Germinal center (tissue), 1 donor: ENCODE measurements around the gene HGS.
"Not testable (repeated sequence)": the region's sequence is repeated elsewhere in the genome, so short reads cannot be mapped to it uniquely, and the experiment has no call there.

Source experiments
- DNase-seq: peaks from one replicate; pipeline ENCODE4 v3.0.0; 2012; ENCODE audit warnings: mixed read lengths, low spot score

Gene HGS

GRCh38 chr17:81717049-81717765 lies 33.4 kb downstream of the HGS start:
- DNase-seq, result no peak

- DNase-seq, result no peak
Measured at GRCh38 chr17:81717766-81718089, 33.9 kb downstream of the HGS start.

GRCh38 chr17:81719410-81720266 lies 35.8 kb downstream of the HGS start:
- no peak for DNase-seq

- no peak for DNase-seq
Measured at GRCh38 chr17:81720267-81721071, 36.7 kb downstream of the HGS start.

- DNase-seq, result no peak
Measured at GRCh38 chr17:81722184-81723120, 38.6 kb downstream of the HGS start.

GRCh38 chr17:81723651-81724209 lies 39.9 kb downstream of the HGS start:
- no peak for DNase-seq

- no peak for DNase-seq
Measured at GRCh38 chr17:81725439-81725838, 41.6 kb downstream of the HGS start.

GRCh38 chr17:81726004-81726403 lies 42.2 kb downstream of the HGS start:
- DNase-seq, result no peak

- no peak for DNase-seq
Measured at GRCh38 chr17:81727324-81728031, 43.7 kb downstream of the HGS start.

GRCh38 chr17:81733507-81734404 lies 49.9 kb downstream of the HGS start:
- DNase-seq, result peak; percentile 84

- no peak for DNase-seq
Measured at GRCh38 chr17:81734405-81735263, 50.8 kb downstream of the HGS start.

- peak; percentile 65 for DNase-seq
Measured at GRCh38 chr17:81735264-81736102, 51.7 kb downstream of the HGS start.

- no peak for DNase-seq
Measured at GRCh38 chr17:81737947-81738800, 54.4 kb downstream of the HGS start.

GRCh38 chr17:81738801-81739393 lies 55.1 kb downstream of the HGS start:
- DNase-seq, result no peak

- DNase-seq, result not testable (repeated sequence)
Measured at GRCh38 chr17:81739593-81739992, 55.8 kb downstream of the HGS start.

GRCh38 chr17:81740395-81740961 lies 56.7 kb downstream of the HGS start:
- DNase-seq, result no peak
